ENCODE measurements around the gene ZBTB17. TPM values are rescaled to one million over a fixed set of nuclear protein-coding genes. Genes with fewer than 3 reads are reported as not detected.

ZBTB17 gene
- total and polyA plus RNA-seq, 4 donors = 28.0 to 47.1 (median 44.2) TPM

DNA sequence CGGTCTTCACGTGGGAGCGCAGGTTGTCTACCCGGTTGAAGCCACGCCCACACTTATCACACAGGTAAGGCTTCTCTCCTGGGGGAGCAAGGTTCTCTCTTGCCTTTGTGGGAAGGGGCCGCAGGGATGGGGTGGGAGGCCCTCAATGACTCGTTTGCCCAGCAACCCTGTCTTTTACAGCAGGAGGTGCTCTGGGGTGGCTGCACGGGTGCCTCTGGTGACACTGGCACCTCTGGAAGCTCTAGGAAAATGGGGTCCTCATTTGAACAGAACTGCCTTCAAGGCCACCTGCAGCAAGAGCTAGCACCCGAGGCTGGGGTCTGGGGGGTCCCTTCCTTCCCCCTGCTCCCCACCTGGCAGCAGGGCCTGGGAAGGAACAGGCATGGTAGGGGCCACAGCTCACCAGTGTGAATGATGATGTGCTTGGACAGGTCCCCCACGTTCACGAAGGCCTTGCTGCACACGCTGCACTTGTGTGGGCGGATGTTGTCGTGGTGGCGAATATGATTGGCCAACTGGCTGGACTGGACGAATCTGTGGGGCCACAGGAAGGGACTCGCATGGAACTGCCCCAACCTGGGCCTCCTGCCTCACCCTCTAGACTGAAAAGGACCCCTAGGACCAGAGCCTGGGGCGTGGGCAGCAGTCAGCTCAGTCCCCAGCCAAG, 33.1 kb downstream of the ZBTB17 start:
- TF ChIP-seq, protein P1, sequence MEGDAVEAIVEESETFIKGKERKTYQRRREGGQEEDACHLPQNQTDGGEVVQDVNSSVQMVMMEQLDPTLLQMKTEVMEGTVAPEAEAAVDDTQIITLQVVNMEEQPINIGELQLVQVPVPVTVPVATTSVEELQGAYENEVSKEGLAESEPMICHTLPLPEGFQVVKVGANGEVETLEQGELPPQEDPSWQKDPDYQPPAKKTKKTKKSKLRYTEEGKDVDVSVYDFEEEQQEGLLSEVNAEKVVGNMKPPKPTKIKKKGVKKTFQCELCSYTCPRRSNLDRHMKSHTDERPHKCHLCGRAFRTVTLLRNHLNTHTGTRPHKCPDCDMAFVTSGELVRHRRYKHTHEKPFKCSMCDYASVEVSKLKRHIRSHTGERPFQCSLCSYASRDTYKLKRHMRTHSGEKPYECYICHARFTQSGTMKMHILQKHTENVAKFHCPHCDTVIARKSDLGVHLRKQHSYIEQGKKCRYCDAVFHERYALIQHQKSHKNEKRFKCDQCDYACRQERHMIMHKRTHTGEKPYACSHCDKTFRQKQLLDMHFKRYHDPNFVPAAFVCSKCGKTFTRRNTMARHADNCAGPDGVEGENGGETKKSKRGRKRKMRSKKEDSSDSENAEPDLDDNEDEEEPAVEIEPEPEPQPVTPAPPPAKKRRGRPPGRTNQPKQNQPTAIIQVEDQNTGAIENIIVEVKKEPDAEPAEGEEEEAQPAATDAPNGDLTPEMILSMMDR (IDR thresholded peaks at IDR 0.05; ENCODE audit: control extremely low read depth, extremely low read depth) = no peak
- peaks cover 0 to 12% (median 4%) of the 10 kb centered on the region in 5 donors for H3K4me1 ChIP-seq (ENCODE audit: control insufficient read depth in 5 of 5, insufficient read depth in 5 of 5, low read length in 5 of 5)
- no peaks in the 10 kb centered on the region for H3K27me3 ChIP-seq (ENCODE audit: control insufficient read depth in 3 of 3, insufficient read depth in 3 of 3, low read length in 2 of 3)
- no peak for ATAC-seq (ENCODE audit: insufficient read depth, low FRiP score)
- H3K36me3 ChIP-seq (ENCODE audit: control insufficient read depth in 4 of 4, insufficient read depth in 4 of 4, low read length in 4 of 4) = peaks cover 11 to 84% (median 44%) of the 10 kb centered on the region in 4 donors
- H3K9ac ChIP-seq (ENCODE audit: insufficient read depth in 1 of 2, low read length in 2 of 2) = no peak overlapping the region
- no peak overlapping the region for H3K4me3 ChIP-seq
- no peak overlapping the region for H3K27ac ChIP-seq (ENCODE audit: low read depth in 1 of 2, low read length in 1 of 2)
- 84 to 88% methylated on average over 18 of the region's 18 CpGs for WGBS, 2 donors
- DNase-seq = no peak
- H3K9me3 ChIP-seq (ENCODE audit: control insufficient read depth in 4 of 4, insufficient read depth in 3 of 4, low read length in 3 of 4) = no peaks in the 10 kb centered on the region

DNA sequence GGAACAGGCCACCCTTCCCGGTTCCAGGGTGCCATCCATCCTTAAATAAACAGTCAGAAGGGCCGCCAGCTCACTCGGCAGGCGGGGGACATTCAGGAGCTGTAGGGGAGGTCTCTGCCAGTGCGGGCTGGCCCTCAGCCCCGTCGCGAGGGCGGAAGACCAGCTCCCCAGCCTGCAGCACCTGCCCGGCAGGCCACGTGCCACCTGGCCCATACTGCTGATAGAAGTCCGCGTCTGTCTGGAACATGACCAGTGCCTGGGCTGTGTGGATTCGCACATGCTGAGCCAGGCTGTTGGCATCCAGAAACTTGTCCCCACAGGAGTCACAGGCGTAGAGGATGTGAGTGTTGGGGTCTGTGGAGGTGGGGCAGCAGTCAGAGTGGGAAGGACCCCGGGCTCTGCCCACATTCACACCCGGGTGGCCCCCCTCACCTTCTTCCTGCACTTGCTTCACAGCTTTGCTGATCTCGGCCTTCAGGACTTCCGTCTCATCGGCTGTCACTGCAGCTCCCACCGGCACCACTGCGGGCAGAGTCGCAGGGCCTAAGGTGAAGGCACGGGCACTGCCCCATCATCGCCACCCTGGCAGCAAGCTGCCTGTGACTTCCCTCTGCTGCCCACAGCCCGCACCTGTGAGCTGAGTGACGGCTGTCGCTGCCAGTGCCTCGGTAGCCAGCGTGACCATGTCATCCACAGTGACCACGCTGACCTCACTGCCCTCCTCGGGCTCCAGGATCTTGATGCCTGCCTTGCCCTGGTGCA, 33.8 kb downstream of the ZBTB17 start:
- DNase-seq (no peak), ATAC-seq (ENCODE audit: insufficient read depth, low FRiP score) (no peak)
- H3K9ac ChIP-seq (ENCODE audit: insufficient read depth in 1 of 2, low read length in 2 of 2) = no peak overlapping the region
- peaks cover 0 to 12% (median 4%) of the 10 kb centered on the region in 5 donors for H3K4me1 ChIP-seq (ENCODE audit: control insufficient read depth in 5 of 5, insufficient read depth in 5 of 5, low read length in 5 of 5)
- H3K27me3 ChIP-seq (ENCODE audit: control insufficient read depth in 3 of 3, insufficient read depth in 3 of 3, low read length in 2 of 3) = no peaks in the 10 kb centered on the region
- TF ChIP-seq, protein P1 (IDR thresholded peaks at IDR 0.05; ENCODE audit: control extremely low read depth, extremely low read depth) = no peak
- no peak overlapping the region for H3K27ac ChIP-seq (ENCODE audit: low read depth in 1 of 2, low read length in 1 of 2)
- H3K4me3 ChIP-seq = no peak overlapping the region
- peaks cover 11 to 87% (median 45%) of the 10 kb centered on the region in 4 donors for H3K36me3 ChIP-seq (ENCODE audit: control insufficient read depth in 4 of 4, insufficient read depth in 4 of 4, low read length in 4 of 4)
- WGBS, 2 donors = 85 to 88% methylated on average over 30 to 32 of the region's 32 CpGs
- no peaks in the 10 kb centered on the region for H3K9me3 ChIP-seq (ENCODE audit: control insufficient read depth in 4 of 4, insufficient read depth in 3 of 4, low read length in 3 of 4)

DNA sequence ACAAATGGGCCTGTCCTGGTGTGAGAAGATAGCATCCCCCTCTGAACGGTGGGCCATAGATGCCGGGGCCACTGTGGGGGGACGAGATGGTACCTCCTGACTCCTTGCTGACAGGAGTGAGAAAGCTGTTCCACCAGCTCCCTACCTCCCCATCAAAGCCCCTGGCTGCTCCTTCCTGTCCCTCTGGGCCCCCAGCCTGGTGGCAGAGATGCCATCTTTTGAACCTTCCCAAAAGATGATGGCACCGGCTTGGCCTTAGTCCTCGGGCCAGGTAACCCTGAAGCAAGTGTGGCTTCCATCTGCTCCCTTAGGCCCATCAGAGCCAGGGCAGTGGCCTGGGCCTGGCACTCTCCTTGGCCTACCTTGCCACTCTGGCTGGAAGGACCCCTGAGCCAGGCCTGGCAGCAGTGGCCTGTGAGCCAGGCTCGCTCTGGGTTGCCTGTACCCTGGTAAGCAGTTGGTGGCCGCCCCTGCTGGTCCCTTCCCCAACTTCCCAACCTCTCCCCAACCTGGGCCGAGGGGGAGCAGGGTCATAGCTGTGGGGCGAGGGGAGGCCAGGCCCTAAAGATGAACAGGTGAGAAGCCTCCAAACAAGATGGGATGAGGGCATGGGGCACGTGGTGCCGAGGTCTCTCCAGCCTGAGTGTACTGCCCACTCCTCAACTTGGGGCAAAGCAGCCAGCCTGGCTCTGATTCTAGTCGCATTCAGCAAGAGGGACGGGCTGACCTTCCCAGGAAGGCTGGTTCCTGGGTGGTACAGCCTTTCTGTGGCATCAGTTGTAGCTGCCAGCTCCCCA, 34.7 kb downstream of the ZBTB17 start:
- H3K9ac ChIP-seq (ENCODE audit: insufficient read depth in 1 of 2, low read length in 2 of 2) = no peak overlapping the region
- no peaks in the 10 kb centered on the region for H3K27me3 ChIP-seq (ENCODE audit: control insufficient read depth in 3 of 3, insufficient read depth in 3 of 3, low read length in 2 of 3)
- H3K4me3 ChIP-seq = no peak overlapping the region
- TF ChIP-seq, protein P1 (IDR thresholded peaks at IDR 0.05; ENCODE audit: control extremely low read depth, extremely low read depth) = no peak
- H3K4me1 ChIP-seq (ENCODE audit: control insufficient read depth in 5 of 5, insufficient read depth in 5 of 5, low read length in 5 of 5) = peaks cover 0 to 12% (median 4%) of the 10 kb centered on the region in 5 donors
- 90 to 96% methylated on average over 12 to 13 of the region's 13 CpGs for WGBS, 2 donors
- no peak for ATAC-seq (ENCODE audit: insufficient read depth, low FRiP score)
- DNase-seq = no peak
- peaks cover 4 to 83% (median 45%) of the 10 kb centered on the region in 4 donors for H3K36me3 ChIP-seq (ENCODE audit: control insufficient read depth in 4 of 4, insufficient read depth in 4 of 4, low read length in 4 of 4)
- H3K27ac ChIP-seq (ENCODE audit: low read depth in 1 of 2, low read length in 1 of 2) = no peak overlapping the region
- H3K9me3 ChIP-seq (ENCODE audit: control insufficient read depth in 4 of 4, insufficient read depth in 3 of 4, low read length in 3 of 4) = no peaks in the 10 kb centered on the region

All from lung (tissue), 12 donors.